HG02970 (cell line): ENCODE data around the gene TRIP13.
"Not testable (repeated sequence)": the region's sequence is repeated elsewhere in the genome, so short reads cannot be mapped to it uniquely, and the experiment has no call there.

Source experiments
- ATAC-seq: cut with Tn5 transposase; IDR thresholded peaks from one replicate; pipeline ENCODE4 v1.9.1; 2021; ENCODE audit warnings: mild to moderate bottlenecking, moderate library complexity, moderate number of reproducible peaks; ENCODE audit not compliant: unreplicated experiment, low FRiP score

Gene TRIP13

DNA sequence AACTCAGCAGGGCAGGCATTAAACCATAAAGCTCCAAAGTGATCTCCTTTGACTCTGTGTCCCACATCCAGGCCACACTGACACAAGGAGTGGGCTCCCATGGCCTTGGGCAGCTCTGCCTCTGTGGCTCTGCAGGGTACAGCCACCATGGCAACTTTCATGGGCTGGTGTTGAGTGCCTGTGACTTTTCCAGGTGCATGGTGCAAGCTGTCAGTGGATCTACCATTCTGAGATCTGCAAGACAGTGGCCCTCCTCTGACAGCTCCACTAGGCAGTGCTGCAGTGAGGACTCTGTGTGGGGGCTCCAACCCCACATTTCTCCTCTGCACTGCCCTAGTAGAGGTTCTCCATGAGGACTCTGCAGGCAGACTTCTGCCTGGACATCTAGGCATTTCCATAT, 41.3 kb downstream of the TRIP13 start:
- not testable (repeated sequence) for ATAC-seq

DNA sequence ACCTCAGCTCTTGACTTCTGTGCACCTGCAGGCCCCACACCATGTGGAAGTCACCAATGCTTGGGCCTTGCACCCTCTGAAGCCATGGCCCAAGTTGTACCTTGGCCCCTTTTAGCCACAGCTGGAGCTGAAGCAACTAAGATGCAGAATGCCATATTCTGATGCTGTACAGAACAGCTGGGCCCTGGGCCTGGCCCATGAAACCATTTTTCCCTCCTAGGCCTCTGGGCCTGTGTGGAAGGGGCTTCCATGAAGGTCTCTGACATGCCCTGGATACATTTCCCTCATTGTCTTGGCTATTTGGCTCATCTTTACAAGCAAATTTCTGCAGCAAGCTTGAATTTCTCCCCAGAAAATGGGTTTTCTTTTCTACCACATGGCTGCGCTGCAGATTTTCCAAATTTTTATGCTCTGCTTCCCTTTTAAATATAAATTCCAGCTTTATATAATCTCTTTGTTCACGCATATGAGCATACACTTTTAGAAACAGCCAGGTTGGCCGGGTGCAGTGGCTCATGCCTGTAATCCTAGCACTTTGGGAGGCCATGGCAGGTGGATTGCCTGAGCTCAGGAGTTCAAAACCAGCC, 41.8 kb downstream of the TRIP13 start:
- ATAC-seq, result not testable (repeated sequence)

DNA sequence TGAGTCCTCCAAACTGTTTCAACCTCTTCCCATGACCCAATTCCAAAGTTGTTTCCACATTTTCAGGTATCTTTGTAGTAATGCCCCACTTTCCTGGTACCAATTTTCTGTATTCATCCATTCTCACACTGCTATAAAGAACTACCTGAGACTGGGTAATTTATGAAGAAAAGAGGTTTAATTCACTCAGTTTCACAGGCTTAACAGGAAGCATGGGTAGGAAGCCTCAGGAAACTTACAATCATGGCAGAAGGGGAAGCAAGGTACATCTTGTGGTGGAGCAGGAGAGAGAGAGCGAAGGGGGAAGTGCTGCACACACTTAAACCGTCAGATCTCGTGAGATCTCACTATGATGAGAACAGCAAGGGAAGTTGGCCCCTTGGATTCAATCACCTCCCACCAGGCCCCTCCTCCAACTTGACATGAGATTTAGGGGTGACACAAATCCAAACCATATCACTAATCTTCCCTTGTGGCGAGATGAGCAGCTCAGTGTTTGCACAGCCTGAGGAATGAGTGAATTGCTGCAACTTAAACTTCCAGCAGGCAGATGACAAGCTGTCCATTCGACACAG, 42.9 kb downstream of the TRIP13 start:
- ATAC-seq, result no peak

DNA sequence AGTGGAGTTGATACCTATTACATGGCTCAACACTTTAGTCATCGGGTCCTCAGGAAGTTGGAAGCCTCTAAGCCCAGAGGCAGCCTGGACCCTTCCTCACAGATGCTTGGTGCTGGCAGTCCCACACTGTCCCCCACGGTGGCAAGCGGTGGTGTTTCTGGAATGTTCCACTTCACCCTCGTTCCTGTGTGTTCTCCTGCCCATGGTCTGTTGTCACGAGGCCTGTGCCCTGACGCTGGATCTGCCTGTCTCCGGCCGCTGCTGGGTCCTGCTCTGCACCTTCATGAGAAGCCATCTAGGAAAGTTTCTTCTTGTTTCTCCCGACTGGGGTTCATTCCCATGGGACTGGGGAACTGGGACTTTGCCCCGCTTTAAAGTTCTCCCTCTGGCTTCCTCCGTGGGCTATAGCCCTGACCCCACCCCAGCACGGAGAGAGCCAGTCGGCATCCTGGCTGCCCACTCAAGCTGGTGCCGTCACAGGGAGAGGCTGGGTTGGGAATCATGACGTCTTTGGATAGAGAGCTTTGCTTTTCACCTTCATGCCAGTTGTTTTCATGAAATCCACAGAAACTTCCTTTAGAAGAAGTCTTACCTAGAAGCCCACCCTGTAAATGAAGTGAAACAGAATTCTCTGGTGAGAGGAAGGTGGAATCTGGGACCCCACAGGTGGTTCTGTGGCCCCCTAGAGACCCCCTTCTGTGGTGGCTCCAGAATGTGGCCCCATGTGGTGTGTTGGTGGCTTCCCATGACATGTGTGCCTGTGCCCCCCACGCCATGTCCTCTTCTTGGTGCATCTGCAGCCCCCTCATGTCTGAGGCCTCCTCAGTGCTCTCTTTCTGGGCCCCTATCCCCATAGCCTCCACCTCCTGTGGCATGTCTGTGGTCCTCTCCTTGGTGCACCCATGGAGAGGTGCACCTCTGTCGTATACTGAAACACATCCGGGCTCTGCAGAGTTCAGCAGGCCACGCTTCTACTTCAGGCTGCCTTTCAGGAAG, 43.8 kb downstream of the TRIP13 start:
- ATAC-seq, result no peak

DNA sequence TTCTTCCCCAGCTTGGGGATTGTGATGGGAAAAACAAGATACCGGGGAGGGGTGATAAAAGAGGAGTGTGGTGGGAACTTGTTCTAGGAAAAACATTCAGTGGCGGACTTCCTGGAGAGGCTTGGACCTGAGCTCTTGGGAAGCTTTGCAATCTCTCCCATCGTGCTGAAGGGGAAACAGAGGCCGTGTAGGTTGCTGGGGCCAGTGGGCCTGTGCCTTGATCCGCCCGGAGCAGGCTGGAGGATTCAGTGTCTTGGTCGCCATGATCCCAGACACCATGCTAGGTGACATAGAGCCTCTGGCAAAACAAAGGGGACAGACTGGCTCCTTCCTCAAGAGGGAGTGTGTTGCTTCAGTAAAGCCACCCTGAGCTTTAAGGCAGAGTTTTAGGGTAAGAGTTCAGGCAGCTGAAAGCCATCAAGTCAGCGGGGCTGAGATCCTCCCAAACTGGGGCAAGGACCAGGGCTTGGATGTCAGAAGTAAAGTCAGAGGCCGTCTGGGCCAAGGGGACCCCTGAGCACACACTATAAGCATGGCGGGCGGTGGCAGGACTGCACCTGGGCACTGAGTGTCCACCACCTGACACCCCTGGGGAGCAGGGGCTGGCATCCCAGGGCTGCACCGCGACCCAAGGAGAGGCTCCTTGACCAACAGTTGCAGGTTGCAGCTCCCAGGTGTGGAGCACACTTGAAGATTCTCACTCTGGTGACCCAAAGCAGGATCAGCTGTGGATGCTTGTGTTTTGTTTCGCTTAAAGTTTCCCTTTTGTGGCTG, 44.7 kb downstream of the TRIP13 start:
- no peak for ATAC-seq

DNA sequence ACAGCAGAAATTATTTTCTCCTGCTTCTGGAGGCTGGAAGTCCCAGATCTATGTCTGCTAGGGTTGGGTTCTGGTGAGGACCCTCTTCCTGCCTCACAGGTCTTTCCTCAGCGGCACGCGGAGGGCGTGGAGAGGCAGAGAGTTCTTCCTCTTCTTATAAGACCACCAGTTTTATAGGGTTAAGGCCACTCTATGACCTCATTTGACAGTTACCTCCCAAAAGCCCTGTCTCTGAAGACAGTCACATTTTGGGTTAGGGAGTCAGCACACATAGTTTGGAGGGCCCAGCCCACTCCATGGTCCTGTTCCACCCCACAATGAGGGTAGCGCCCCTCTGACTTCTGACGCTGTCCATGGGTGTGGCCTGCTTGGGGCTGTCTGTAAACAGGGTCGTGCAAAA, 46.7 kb downstream of the TRIP13 start:
- no peak for ATAC-seq

DNA sequence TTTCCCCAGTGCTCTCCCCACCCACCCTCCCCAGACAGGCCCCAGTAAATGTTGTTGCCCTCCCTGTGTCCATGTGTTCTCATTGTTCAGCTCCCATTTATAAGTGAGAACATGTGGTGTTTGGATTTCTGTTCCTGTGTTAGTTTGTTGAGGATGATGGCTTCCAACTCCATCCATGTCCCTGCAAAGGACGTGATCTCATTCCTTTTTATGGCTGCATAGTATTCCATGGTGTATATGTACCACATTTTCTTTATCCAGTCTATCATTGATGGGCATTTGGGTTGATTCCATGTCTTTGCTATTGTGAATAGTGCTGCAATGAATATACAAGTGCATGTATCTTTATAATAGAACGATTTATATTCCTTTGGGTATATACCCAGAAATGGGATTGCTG, 48.1 kb downstream of the TRIP13 start:
- not testable (repeated sequence) for ATAC-seq

DNA sequence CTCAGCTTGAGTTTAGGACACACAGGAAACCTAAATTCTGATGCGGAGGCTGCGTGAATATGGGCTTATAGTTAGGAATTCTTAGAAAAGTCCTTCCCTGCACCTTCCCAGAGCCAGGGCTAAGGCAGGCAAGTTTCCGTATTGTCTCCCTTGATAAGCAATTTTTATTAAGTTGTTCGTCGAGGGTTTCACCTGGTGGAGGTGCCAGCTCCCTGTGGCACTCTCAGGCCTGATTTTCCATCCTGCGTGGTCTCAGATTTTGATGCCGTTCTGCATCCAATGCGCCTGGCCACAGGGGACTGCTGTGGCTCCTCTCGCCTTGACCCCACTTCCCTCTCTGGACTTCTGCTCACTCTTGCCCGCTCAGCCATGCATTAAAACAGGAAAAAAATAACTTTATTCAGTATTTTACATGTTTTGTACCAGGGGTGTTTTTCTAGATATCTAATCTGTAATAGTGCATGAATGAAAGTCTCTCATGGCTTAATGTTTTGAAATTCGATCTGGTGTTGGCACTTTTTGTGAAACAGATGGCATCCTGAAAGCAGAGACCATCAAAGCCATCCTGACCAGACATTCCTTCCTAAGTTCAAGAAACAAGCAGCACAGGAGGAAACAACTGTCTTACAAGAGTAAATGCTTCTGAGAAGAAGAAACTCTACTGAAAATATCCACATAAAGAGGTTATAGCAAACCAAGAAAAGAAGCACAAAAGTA, 50.7 kb downstream of the TRIP13 start:
- no peak for ATAC-seq

DNA sequence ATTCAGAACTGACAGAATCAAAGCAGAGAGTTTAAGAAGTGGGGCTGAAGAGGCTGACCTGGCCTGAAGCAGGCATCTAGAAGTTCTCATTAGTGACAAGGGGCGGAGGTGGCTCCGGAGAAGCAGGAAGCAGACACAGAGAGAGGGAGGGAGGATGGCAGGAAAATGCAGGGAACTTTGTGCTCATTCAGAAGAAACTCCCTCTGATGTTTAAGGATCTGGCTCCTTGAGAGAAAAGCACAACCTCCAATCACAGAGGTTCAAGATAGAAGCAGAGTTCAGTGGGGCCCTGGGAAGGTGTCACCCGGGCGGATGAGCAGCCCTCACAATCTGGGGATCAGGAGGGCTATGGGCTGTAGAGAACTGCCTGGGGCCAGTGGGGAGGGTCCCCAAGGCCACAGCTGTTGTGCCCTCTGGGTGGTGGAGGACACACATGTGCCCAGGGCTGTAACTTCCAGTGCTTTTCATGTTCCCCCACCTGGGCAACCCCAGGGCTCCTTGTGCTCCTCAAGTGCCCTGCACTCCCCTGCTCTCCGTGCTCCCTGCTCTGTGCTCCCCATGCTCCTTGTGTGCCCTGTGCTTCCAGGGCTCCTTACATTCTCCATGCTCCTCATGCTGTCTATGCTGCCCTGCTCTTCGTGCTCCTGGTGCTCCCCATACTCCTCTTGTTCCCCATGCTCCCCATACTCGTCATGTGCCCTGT, 51.4 kb downstream of the TRIP13 start:
- ATAC-seq, result no peak

DNA sequence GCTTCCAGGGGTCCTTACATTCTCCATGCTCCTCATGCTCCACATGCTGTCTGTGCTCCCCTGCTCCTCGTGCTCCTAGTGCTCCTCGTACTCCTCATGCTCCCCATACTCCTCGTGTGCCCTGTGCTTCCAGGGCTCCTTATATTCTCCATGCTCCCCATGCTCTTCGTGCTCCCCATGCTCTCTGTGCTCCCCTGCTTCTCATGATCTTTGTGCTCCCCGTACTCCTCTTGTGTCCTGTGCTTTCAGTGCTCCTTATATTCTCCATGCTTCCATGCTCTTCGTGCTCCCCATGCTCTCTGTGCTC, 51.9 kb downstream of the TRIP13 start:
- no peak for ATAC-seq

DNA sequence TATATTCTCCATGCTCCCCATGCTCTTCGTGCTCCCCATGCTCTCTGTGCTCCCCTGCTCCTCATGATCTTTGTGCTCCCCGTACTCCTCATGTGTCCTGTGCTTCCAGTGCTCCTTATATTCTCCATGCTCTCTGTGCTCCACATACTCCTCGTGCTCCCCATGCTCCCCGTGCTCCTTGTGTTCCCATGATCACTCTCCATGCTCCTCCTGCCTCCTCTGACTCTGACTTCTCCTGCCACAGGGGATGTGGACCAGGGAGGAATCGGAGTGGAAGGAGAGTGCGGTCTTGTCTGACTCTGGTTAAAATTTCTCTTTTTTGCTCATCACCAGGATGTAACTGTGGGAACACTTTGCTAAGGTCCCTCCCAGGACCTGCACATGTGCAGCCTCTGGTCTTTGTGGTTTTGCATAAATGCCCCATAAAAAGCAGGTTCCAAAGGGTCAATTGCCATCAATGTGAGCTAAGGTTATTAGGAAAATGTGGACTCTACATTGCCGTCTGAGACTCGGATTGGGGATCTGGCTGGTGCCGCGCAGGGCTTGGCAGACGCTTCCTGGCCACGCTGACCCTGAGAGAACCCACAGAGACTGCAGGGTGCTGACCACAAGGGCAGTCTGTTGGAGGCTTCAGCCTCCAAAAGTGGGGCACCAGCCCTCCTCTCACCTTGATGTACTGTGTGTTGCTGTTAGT, 52.5 kb downstream of the TRIP13 start:
- ATAC-seq, result no peak

DNA sequence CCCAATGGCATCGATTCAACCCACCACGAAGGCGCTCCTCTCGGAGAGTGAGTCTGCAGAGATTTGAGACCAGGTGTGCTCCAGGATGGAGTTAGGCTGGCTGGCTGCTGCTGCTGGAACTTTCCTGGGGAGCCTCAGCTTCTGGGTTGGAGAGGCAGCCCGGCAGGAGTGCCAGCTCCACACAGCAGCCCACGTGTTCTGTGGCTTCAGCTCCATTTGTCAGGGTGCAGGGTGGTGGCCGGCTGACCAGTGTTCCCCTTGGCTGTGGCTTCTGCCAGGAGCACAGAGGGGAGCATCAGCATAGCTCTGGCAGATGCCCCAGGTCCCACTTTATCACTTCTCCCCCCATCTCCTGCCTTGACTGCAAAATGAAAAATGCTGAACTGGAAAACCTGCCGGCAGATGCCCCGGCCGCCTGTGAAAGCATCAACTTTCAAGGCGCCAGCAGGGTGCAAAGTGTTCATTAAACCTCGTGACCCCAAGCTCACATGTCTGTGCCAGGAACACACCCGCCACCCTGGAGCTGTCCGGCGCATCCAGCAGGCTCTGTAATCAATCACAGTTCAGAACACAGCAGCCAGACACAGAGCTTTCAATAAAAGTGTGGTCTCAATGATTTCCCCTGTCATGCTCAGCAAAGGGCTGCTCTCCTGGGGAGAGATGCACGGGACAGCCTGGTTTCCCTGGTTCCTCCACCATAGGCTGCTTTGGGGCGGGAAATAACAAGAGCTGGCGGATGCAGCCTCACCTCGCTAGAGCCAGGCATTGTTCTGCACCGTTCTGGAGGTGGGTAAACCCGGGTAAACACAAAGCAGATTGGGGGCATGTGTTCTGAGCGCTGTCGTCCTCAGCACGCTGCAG, 53.2 kb downstream of the TRIP13 start:
- no peak for ATAC-seq

DNA sequence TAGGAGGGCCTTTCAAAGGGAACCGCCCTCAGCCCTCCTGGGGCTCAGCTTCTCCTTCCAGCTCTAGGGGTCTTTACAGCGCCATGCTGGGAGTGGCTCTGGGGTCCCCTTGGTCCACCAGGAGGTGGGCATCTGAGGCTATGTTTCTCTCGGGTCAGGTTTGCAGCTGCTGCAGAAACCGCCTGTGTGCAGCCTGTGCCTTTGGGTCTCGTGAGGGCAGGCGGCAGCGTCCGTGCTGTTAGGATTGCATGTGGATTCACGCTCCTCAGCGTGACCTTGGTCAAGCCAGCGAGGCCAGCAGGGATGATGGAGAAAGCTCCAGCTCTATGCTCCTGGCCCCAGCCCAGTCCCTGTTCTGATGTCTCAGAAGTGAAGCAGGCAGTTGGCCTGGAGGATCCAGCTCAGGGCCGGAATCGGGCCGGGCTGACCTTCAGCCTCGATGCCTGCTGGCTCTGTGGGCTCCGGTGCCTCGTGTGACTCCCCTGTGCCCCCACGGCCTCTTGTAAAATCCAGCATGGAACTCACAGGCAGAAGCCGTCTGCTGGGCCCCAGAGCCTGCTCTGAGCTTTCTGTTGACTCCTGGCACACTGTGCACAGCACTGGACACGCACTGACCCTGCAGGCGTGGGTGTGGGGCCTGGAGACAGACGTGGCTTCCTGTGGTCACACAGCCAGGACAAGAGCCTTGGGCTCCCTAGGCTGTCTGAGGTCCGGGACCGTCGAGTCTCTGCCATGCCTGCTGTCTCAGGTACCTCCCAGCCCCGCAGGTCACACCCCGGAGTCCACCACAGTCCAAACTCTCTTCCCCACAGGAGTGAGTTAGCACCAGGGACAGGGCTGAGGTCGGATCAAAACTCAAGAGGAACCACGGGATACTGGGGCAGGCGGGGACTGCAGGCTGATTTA, 54.3 kb downstream of the TRIP13 start:
- no peak for ATAC-seq

DNA sequence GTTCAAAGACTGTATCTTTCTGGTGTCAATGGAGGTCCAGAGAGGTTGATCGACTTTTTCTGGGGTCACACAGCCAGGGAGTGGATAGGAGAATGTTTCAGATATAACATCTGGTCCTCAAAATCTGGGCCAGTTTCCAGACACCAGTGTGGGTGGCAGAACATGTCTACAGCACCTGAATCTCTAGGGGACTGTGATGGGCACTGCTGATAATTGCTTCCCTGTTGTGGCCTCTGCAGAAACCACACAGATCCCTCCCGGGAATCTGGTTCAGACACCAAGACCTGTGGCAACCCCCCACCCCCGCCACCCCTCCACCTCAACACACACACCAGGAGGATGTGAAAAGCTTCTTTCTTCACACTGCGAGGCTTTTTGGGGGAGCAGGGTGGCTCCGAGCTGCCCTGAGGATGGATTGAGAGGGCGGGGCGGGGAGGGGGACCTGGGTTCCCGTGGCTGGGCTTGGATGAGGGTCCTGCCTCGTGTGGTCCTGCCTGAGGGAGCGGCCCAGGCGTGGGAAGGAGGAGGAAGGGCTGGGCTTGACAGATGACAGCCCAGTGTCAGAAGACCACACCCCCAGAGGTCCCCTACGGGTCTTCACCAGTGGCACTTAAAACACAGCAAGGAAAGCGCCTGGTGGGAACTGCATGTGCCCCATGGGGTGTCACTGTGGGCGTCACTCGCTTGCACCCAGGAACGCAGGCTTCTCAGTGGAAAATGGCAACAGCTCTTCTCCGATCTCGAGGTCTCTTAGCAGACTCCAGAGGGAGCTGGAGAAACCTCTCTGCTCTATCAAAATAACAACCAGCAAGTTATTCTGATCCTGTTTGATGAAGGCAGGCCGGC, 55.2 kb downstream of the TRIP13 start:
- ATAC-seq, result no peak

DNA sequence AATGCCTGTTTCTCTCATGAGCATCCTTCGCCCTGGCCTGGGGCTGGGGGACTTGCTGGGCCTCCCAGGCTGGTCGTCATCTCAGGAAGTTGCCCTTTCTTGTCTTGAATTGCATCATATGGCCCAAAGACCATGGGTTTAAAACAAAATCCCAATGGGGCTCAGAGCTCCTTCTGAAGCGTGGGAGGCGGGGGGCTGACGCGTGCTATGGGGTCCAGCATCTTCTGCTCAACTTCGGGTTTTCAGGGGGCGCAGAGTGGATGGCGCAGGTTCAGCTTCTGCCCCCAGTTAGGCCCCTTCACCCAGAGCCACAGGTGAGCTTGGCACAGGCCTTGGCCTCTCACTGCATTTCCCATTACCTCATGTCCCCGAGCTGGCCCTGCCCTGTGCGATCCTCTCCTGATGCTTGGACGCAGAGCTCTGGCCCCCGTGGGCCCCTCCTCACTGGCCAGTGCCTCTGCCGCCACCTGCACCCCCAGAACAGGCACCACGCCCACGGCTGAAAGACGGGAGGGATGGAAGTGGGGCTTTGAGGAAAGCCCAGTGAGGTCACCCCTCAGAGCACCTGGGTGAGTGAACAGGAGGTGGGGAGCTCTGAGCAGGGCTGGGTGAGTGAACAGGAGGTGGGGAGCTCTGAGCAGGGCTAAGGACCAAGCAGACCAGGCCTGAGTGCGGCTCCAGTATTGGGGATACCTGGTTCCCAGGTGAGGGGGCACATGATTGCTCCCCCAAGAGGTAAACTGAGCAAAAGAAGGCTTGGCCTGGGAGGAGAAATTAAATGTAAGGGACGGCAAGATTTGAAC, 56.0 kb downstream of the TRIP13 start:
- no peak for ATAC-seq

DNA sequence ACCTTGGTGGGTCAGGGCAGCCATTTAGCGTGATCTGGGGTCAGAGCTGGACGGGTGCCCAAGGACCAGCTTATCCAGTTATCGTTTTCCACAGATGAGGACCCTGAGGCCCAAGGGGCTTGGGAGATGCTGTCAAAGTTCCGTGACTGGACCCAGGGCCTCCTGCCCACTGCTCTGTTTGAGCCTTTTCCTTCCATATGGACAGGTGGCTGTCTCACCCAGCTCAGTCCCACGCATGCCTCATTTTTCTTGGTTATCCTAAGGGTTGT, 56.5 kb downstream of the TRIP13 start:
- no peak for ATAC-seq
